Measurements from ENCODE around the gene SLC9A8. TPM values are rescaled to one million over a fixed set of nuclear protein-coding genes. Genes with fewer than 3 reads are reported as not detected.

Gene SLC9A8
- polyA plus RNA-seq, 1 experiment, result 2.3 TPM

DNA sequence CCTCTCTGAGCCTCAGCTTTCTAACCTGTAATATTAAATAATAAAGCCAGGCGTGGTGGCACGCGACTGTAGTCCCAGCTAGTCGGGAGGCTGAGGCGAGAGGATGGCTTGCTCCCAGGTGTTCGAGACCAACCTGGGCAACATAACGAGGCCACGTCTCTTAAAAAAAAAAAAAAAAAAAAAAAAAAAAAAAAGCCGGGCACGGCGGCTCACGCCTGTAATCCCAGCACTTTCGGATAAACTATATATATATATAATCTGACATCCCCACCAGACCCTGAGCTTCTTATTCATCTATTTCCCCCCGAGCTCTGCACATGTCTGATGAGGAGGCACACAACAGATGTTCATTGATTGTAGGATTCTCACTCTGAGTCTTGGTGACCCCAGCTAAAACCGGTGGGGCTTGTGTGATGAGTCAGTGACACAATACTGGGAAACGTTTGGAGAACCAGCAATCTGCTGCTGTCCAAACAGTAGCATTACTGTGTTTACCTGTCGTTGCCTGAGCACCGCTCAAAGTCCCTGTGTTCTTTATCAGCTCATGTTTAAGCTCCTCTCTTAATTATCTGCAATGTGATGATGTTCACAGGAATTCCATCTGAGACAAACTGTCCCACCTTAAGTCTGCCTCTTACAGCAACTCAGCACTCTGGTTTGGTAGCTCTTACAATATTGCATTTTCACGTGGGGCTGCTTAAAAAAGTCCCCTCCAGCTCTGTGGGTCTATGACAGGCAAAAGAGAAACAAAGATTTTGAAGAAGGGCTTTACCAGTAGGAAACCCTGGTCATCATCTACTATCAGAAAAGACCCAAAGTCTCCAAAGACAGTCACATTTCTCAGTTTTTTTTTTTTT, 103.7 kb downstream of the SLC9A8 start:
- Histone ChIP-seq H3K4me3 (ENCODE audit: low read depth, low read length) (peak overlapping the region; percentile 98), H3K9me3 (ENCODE audit: control insufficient read depth, insufficient read depth, low read length) (no peaks in the 10 kb centered on the region; the same call in 1 of the 2 replicates), H3K27me3 (ENCODE audit: control insufficient read depth, insufficient read depth, low read length) (no peaks in the 10 kb centered on the region), H3K27ac (ENCODE audit: low read depth, low read length) (peak overlapping the region; percentile 100)
- DNase-seq (ENCODE audit: low read depth, low spot score), result no peak
- CTCF ChIA-PET, result interaction anchor here (0.7 to 1.4 kb wide), 3 partner anchors 48 to 169 kb away, joined by 3 to 4 read pairs (median 4); no protein-coding TSS in a partner anchor
- POLR2A ChIA-PET, result interaction anchor here (0.6 to 1.9 kb wide), 5 partner anchors 16 to 115 kb away, joined by 3 to 15 read pairs (median 7); partner anchors contain the start of gene RNF114
- TF ChIP-seq, protein P1, sequence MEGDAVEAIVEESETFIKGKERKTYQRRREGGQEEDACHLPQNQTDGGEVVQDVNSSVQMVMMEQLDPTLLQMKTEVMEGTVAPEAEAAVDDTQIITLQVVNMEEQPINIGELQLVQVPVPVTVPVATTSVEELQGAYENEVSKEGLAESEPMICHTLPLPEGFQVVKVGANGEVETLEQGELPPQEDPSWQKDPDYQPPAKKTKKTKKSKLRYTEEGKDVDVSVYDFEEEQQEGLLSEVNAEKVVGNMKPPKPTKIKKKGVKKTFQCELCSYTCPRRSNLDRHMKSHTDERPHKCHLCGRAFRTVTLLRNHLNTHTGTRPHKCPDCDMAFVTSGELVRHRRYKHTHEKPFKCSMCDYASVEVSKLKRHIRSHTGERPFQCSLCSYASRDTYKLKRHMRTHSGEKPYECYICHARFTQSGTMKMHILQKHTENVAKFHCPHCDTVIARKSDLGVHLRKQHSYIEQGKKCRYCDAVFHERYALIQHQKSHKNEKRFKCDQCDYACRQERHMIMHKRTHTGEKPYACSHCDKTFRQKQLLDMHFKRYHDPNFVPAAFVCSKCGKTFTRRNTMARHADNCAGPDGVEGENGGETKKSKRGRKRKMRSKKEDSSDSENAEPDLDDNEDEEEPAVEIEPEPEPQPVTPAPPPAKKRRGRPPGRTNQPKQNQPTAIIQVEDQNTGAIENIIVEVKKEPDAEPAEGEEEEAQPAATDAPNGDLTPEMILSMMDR (IDR thresholded peaks at IDR 0.05; ENCODE audit: low read depth, low read length), result no peak

DNA sequence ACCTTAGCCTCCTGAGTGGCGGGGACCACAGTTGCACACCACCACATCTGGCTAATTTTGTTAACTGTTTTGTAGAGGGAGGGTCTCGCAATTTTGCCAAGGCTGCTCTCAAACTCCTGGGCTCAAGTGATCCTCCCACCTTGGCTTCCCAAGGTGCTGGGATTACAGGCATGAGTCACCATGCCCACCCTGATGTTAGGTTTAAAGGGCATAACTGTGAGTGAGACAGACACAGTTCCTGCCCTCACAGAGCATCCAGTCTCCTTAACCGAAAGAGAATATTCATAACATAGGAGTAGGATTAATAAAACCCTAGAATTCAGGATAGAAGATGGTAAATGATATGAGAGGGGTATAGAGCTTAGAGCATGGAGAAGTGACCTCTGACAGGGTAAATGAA, 105.8 kb downstream of the SLC9A8 start:
- TF ChIP-seq, protein P1 (IDR thresholded peaks at IDR 0.05; ENCODE audit: low read depth, low read length), result no peak

DNA sequence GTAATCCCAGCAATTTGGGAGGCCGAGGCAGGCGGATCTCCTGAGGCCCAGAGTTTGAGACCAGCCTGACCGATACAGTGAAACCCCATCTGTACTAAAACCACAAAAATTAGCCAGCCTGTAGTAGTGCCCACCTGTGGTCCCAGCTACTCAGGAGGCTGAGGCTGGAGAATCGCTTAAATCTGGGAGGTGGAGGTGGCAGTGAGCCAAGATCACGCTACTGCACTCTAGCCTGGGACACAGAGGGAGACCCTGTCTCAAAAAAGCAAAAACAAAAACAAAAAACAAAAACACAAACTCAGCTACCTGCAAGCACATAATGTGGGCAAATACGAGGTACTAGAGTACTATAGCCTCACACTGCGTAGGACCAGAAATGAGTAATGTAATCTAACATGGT, 106.4 kb downstream of the SLC9A8 start:
- no peaks in the 10 kb centered on the region; the same call in 1 of the 2 replicates for H3K9me3 ChIP-seq (ENCODE audit: control insufficient read depth, insufficient read depth, low read length)
- ChIA-PET POLR2A (no interaction called here), CTCF (no interaction called here)
- no peak overlapping the region for H3K27ac ChIP-seq (ENCODE audit: low read depth, low read length)
- DNase-seq (ENCODE audit: low read depth, low spot score), result no peak
- H3K4me3 ChIP-seq (ENCODE audit: low read depth, low read length), result no peak overlapping the region
- H3K27me3 ChIP-seq (ENCODE audit: control insufficient read depth, insufficient read depth, low read length), result no peaks in the 10 kb centered on the region
- TF ChIP-seq, protein P1 (IDR thresholded peaks at IDR 0.05; ENCODE audit: low read depth, low read length), result no peak

More for the DNA sequence above, 105.8 kb downstream of the SLC9A8 start:
- Histone ChIP-seq H3K27ac (ENCODE audit: low read depth, low read length) (no peak overlapping the region), H3K4me3 (ENCODE audit: low read depth, low read length) (no peak overlapping the region), H3K27me3 (ENCODE audit: control insufficient read depth, insufficient read depth, low read length) (no peaks in the 10 kb centered on the region), H3K9me3 (ENCODE audit: control insufficient read depth, insufficient read depth, low read length) (no peaks in the 10 kb centered on the region; the same call in 1 of the 2 replicates)
- POLR2A ChIA-PET, result no interaction called here
- CTCF ChIA-PET, result no interaction called here
- DNase-seq (ENCODE audit: low read depth, low spot score), result no peak

DNA sequence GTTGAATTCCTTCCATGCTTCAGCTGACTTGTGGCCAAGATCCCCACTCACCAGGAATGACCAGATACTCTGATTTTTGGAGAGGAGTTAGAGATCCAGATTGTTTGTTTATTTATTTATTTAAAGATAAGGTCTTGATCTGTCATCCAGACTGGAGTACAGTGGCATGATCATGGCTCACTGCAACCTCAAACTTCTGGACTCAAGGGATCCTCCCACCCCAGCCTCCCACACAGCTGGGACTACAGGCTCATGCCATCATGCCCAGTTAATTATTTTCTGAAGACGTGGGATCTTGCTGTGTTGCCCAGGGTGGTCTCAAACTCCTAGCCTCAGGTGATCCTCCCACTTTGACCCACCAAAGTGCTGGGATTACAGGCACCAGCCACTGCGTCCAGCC, 106.8 kb downstream of the SLC9A8 start:
- Histone ChIP-seq H3K27ac (ENCODE audit: low read depth, low read length) (no peak overlapping the region), H3K9me3 (ENCODE audit: control insufficient read depth, insufficient read depth, low read length) (no peaks in the 10 kb centered on the region; the same call in 1 of the 2 replicates), H3K4me3 (ENCODE audit: low read depth, low read length) (no peak overlapping the region), H3K27me3 (ENCODE audit: control insufficient read depth, insufficient read depth, low read length) (no peaks in the 10 kb centered on the region)
- POLR2A ChIA-PET, result no interaction called here
- CTCF ChIA-PET, result no interaction called here
- DNase-seq (ENCODE audit: low read depth, low spot score), result no peak
- TF ChIP-seq, protein P1 (IDR thresholded peaks at IDR 0.05; ENCODE audit: low read depth, low read length), result no peak

DNA sequence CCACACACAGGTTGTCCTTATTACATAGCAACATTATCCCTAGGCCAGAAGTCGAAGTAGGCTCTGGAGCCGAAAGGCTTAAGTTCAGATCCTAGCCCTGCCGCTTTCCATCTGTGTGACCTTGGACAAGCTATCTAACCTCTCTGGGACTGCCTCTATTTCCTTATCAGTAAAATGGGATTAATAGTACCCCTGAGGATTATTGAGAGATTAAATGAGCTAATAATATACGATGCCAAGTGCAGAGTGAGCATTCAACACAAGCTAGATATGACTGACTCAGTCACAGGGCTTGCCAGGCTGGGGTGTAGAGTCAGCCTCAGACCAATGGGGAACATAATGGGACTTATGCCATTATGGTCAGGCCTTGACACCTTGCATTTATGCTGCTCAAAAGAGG, 111.6 kb downstream of the SLC9A8 start:
- no peaks in the 10 kb centered on the region for H3K27me3 ChIP-seq (ENCODE audit: control insufficient read depth, insufficient read depth, low read length)
- DNase-seq (ENCODE audit: low read depth, low spot score), result no peak
- H3K4me3 ChIP-seq (ENCODE audit: low read depth, low read length), result no peak overlapping the region
- no peak overlapping the region for H3K27ac ChIP-seq (ENCODE audit: low read depth, low read length)
- no peaks in the 10 kb centered on the region for H3K9me3 ChIP-seq (ENCODE audit: control insufficient read depth, insufficient read depth, low read length)
- ChIA-PET CTCF (no interaction called here), POLR2A (no interaction called here)
- TF ChIP-seq, protein P1 (IDR thresholded peaks at IDR 0.05; ENCODE audit: low read depth, low read length), result no peak

Measured in AG04450 (cell line).